K562 (cell line): ENCODE results near the gene DNASE2. TPM values are rescaled to one million over a fixed set of nuclear protein-coding genes. Genes with fewer than 3 reads are reported as not detected.

Experiments used
- CEBPG ChIP-seq, 3 experiments: fragments of 200-800 bp in 1 of 3; sonication (Bioruptor generic) in 1 of 3; sonication (generic) in 1 of 3; formaldehyde crosslinking in 1 of 3; IDR thresholded peaks in 2 of 3; conservative IDR thresholded peaks in 1 of 3; 2 replicates each; pipeline versions ENCODE4 v1.6.1 to v1.8.0; 2016 to 2022; ENCODE audit warnings: missing compliant biosample characterization in 2 of 3, missing genetic modification characterization in 2 of 3, mild to moderate bottlenecking in 1 of 3, missing genetic modification reagents in 1 of 3
- HLTF ChIP-seq: fragments of 450-650 bp; IDR thresholded peaks from 2 replicates; pipeline ENCODE4 v1.6.1; 2016
- HMG20A ChIP-seq: fragments of 450-650 bp; formaldehyde crosslinking; conservative IDR thresholded peaks from 2 replicates; pipeline ENCODE4 v1.4.0; 2020; ENCODE audit warnings: mild to moderate bottlenecking, mixed read lengths
- KDM1A ChIP-seq, 2 experiments: fragments of 450-650 bp; IDR thresholded peaks; 2 replicates each; pipeline ENCODE4 v1.6.1; 2016; ENCODE audit warnings: mild to moderate bottlenecking in 2 of 2
- MTA1 ChIP-seq: fragments of 450-650 bp; IDR thresholded peaks from 2 replicates; pipeline ENCODE4 v1.6.1; 2017; ENCODE audit warnings: borderline replicate concordance
- SPI1 ChIP-seq: IDR thresholded peaks from 2 replicates; pipeline ENCODE4 v1.6.1; 2011; ENCODE audit warnings: low read depth, low read length, control low read depth, borderline replicate concordance
- ZNF324 ChIP-seq: fragments of 250-450 bp; sonication (Bioruptor Pico); IDR thresholded peaks from 2 replicates; pipeline ENCODE4 v1.4.0; 2020; ENCODE audit warnings: mild to moderate bottlenecking
- polyA plus RNA-seq, 8 experiments: library from polyadenylated mRNA; depleted of rRNA in 4 of 8; stranded (reverse) in 5 of 8; unstranded in 3 of 8; fragments of >200 nt; fragmentation: Nextera tagmentation in 2 of 8; fragmentation: Illumina TruSeq in 1 of 8; extraction: Ambion mirVana in 2 of 8; extraction: Trizol in 1 of 8; gene quantifications; 2 replicates each; pipeline versions ENCODE4 v1.2.1 to v1.2.3, GENCODE V29; 2011 to 2014; ENCODE audit warnings: inconsistent platforms in 1 of 8, missing spikeins in 1 of 8
- total RNA-seq, 7 experiments: library from RNA; depleted of rRNA in 6 of 7; stranded (reverse); fragments of >200 nt in 6 of 7; fragmentation: Illumina TruSeq in 2 of 7; extraction: Trizol in 2 of 7; gene quantifications; 2 replicates each; pipeline versions ENCODE4 v1.2.1 to v1.2.3, GENCODE V29; 2011 to 2021; ENCODE audit warnings: low replicate concordance in 1 of 7
- TF ChIP-seq, protein P1 (sequence below): sonication (generic); formaldehyde crosslinking; IDR thresholded peaks from 2 replicates; pipeline ENCODE4 v1.8.1; 2023; ENCODE audit warnings: mild to moderate bottlenecking, missing genetic modification reagents
- TF ChIP-seq, protein P2 (sequence below): sonication (generic); formaldehyde crosslinking; IDR thresholded peaks from 2 replicates; pipeline ENCODE4 v1.4.0; 2020; ENCODE audit warnings: mild to moderate bottlenecking, missing genetic modification reagents
- TF ChIP-seq, protein P3 (sequence below): sonication (generic); formaldehyde crosslinking; IDR thresholded peaks from 2 replicates; pipeline ENCODE4 v1.8.1; 2023; ENCODE audit warnings: mild to moderate bottlenecking, missing genetic modification reagents
- TF ChIP-seq, protein P4 (sequence below): IDR thresholded peaks from 3 replicates; pipeline ENCODE4 v1.6.1; 2011; ENCODE audit warnings: borderline replicate concordance, mild to moderate bottlenecking, moderate library complexity; ENCODE audit not compliant: insufficient read length; ENCODE audit errors: extremely low read depth
- TF ChIP-seq, protein P5 (sequence below), 2 experiments: IDR thresholded peaks in 1 of 2; conservative IDR thresholded peaks in 1 of 2; 2 replicates each; pipeline ENCODE4 v1.6.1; 2016; ENCODE audit warnings: low read depth in 2 of 2, mild to moderate bottlenecking in 1 of 2, missing compliant biosample characterization in 1 of 2, missing genetic modification characterization in 1 of 2, moderate library complexity in 1 of 2

The DNASE2 gene
- total and polyA plus RNA-seq, 9 of the 15 experiments (the other 6 are each of a cell fraction or from before 2014, with no cell fraction given), result 4.4 to 27.0 (median 20.2) TPM

DNA sequence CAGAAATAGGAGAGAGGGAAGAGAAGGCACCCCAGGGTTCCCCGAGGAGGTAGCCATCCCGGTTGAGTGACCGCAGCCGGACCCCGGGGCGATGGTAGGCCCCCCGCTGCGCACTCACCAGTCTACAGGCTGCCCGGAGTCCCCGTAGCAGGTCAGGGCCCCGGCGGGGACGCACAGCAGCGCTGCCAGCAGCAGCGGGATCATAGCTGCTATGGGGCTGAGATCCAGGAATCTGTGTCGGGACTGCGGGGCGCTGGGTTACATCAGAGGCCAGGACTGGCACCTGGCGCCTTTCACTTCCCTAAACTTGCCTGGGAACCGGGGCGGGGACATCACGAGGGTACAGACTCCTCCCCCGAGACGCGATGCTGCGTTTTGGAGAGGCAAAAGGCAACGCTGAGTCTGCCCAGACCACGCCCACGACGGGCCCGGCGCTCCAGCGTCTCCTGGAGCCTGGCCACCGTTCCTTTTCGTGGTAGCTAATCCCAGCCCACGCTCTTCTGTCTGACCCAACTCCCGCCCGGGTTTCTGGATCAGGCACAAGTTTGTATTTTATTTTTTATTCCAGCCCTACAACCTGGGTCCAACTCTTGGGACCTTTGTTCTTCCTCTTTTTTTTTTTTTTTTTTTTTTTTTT lies at the start of gene DNASE2 (continued):
- TF ChIP-seq, protein P1, sequence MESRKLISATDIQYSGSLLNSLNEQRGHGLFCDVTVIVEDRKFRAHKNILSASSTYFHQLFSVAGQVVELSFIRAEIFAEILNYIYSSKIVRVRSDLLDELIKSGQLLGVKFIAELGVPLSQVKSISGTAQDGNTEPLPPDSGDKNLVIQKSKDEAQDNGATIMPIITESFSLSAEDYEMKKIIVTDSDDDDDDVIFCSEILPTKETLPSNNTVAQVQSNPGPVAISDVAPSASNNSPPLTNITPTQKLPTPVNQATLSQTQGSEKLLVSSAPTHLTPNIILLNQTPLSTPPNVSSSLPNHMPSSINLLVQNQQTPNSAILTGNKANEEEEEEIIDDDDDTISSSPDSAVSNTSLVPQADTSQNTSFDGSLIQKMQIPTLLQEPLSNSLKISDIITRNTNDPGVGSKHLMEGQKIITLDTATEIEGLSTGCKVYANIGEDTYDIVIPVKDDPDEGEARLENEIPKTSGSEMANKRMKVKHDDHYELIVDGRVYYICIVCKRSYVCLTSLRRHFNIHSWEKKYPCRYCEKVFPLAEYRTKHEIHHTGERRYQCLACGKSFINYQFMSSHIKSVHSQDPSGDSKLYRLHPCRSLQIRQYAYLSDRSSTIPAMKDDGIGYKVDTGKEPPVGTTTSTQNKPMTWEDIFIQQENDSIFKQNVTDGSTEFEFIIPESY (CRISPR knock-in tag), result no peak
- TF ChIP-seq, protein P2, sequence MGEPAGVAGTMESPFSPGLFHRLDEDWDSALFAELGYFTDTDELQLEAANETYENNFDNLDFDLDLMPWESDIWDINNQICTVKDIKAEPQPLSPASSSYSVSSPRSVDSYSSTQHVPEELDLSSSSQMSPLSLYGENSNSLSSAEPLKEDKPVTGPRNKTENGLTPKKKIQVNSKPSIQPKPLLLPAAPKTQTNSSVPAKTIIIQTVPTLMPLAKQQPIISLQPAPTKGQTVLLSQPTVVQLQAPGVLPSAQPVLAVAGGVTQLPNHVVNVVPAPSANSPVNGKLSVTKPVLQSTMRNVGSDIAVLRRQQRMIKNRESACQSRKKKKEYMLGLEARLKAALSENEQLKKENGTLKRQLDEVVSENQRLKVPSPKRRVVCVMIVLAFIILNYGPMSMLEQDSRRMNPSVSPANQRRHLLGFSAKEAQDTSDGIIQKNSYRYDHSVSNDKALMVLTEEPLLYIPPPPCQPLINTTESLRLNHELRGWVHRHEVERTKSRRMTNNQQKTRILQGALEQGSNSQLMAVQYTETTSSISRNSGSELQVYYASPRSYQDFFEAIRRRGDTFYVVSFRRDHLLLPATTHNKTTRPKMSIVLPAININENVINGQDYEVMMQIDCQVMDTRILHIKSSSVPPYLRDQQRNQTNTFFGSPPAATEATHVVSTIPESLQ (CRISPR knock-in tag), result no peak; the same call in 1 of the 2 replicates
- TF ChIP-seq, protein P3, sequence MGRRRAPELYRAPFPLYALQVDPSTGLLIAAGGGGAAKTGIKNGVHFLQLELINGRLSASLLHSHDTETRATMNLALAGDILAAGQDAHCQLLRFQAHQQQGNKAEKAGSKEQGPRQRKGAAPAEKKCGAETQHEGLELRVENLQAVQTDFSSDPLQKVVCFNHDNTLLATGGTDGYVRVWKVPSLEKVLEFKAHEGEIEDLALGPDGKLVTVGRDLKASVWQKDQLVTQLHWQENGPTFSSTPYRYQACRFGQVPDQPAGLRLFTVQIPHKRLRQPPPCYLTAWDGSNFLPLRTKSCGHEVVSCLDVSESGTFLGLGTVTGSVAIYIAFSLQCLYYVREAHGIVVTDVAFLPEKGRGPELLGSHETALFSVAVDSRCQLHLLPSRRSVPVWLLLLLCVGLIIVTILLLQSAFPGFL (CRISPR knock-in tag), result no peak; the same call in 1 of the 2 replicates
- TF ChIP-seq SPI1, result peak; percentile 97
- TF ChIP-seq HLTF, result no peak
- TF ChIP-seq, protein P4, sequence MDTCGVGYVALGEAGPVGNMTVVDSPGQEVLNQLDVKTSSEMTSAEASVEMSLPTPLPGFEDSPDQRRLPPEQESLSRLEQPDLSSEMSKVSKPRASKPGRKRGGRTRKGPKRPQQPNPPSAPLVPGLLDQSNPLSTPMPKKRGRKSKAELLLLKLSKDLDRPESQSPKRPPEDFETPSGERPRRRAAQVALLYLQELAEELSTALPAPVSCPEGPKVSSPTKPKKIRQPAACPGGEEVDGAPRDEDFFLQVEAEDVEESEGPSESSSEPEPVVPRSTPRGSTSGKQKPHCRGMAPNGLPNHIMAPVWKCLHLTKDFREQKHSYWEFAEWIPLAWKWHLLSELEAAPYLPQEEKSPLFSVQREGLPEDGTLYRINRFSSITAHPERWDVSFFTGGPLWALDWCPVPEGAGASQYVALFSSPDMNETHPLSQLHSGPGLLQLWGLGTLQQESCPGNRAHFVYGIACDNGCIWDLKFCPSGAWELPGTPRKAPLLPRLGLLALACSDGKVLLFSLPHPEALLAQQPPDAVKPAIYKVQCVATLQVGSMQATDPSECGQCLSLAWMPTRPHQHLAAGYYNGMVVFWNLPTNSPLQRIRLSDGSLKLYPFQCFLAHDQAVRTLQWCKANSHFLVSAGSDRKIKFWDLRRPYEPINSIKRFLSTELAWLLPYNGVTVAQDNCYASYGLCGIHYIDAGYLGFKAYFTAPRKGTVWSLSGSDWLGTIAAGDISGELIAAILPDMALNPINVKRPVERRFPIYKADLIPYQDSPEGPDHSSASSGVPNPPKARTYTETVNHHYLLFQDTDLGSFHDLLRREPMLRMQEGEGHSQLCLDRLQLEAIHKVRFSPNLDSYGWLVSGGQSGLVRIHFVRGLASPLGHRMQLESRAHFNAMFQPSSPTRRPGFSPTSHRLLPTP, result no peak
- no peak for TF ChIP-seq KDM1A (IDR thresholded peaks at IDR 0.05)
- peak; percentile 81 for TF ChIP-seq CEBPG (CRISPR knock-in tag; IDR thresholded peaks at IDR 0.05)
- TF ChIP-seq CEBPG (tag; conservative IDR thresholded peaks at IDR 0.05 in 1 of 2, IDR thresholded peaks at IDR 0.05 in 1 of 2), result peak in 1 of 2 experiments; percentile 75; a peak in 2 of 4 replicates
- TF ChIP-seq ZNF324 (CRISPR knock-in tag), result no peak
- no peak for TF ChIP-seq HMG20A (CRISPR knock-in tag)
- TF ChIP-seq MTA1, result no peak
- TF ChIP-seq, protein P5, sequence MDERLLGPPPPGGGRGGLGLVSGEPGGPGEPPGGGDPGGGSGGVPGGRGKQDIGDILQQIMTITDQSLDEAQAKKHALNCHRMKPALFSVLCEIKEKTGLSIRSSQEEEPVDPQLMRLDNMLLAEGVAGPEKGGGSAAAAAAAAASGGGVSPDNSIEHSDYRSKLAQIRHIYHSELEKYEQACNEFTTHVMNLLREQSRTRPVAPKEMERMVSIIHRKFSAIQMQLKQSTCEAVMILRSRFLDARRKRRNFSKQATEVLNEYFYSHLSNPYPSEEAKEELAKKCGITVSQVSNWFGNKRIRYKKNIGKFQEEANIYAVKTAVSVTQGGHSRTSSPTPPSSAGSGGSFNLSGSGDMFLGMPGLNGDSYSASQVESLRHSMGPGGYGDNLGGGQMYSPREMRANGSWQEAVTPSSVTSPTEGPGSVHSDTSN (CRISPR knock-in tag; IDR thresholded peaks at IDR 0.05; ENCODE audit: low read depth), result no peak
- TF ChIP-seq, protein P5 (tag; conservative IDR thresholded peaks at IDR 0.05; ENCODE audit: low read depth), result no peak
